ENCODE measurements around the gene VWA7. TPM values are rescaled to one million over a fixed set of nuclear protein-coding genes. Genes with fewer than 3 reads are reported as not detected.

The VWA7 gene
- total RNA-seq, 1 experiment from 2014 or later = 2.5 TPM

DNA sequence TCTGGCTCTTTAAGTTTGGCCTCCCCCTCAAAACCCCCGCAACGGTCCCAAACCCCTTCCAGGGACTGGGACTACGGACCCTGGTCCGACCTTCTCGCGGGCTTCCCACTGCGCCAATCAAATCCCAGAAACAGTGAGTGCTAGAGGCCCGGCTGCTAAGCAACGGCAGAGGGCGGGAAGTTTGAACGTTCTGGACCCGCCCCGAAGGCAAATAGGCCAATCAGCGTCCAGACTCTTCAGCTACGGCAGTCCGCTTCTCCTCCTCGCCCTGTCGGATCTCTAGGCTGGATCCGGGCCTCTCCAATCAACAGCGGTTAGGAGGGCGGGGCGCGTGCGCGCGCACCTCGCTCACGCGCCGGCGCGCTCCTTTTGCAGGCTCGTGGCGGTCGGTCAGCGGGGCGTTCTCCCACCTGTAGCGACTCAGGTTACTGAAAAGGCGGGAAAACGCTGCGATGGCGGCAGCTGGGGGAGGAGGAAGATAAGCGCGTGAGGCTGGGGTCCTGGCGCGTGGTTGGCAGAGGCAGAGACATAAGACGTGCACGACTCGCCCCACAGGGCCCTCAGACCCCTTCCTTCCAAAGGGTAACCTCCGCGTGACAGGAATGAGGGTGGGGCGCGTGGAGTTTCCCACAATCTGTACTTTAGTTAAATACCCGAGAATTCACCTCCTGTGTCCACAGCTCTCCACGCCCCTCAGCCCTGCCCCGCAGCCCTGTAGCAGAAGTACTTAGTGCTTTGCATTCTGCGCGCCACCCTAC is 37.3 kb downstream of the VWA7 start, which contains the start of gene MSH5:
MSH5 (plus strand) TSS at position 367 of the 758 bp plus-strand sequence. CDS start 462 bp downstream, outside the sequence.
- Histone ChIP-seq H2BK120ac (ENCODE audit: low read depth, low read length, poor library complexity, severe bottlenecking) (peak within 1 kb of the TSS; percentile 100), H3K27ac (ENCODE audit: insufficient read length, low read depth, low read length) (peak within 1 kb of the TSS; percentile 56), H2BK5ac (ENCODE audit: insufficient read length, low read length) (peak within 1 kb of the TSS; percentile 92), H4K20me1 (ENCODE audit: control insufficient read depth, insufficient read depth, insufficient read length) (no peaks in the 10 kb centered on the region), H4K8ac (replicated peaks; ENCODE audit: insufficient read length, low read depth, low read length) (no peak within 1 kb of the TSS), H3K23me2 (ENCODE audit: insufficient read length, low read depth, low read length, poor library complexity, severe bottlenecking) (peaks cover 27% of the 10 kb centered on the region), H2AK5ac (ENCODE audit: insufficient read length, low read length) (no peak within 1 kb of the TSS), H3K23ac (ENCODE audit: insufficient read length, low read depth, low read length) (no peak within 1 kb of the TSS), H3T11ph (ENCODE audit: low read length) (peak within 1 kb of the TSS; percentile 90), H3K27me3 (ENCODE audit: insufficient read depth, low read length) (no peaks in the 10 kb centered on the region), H3K4me2 (ENCODE audit: insufficient read depth, insufficient read length, low read length) (peak within 1 kb of the TSS; percentile 77), H2BK12ac (ENCODE audit: insufficient read length, low read depth, low read length) (peak within 1 kb of the TSS; percentile 40), H4K91ac (ENCODE audit: insufficient read length, low read depth, low read length) (peak within 1 kb of the TSS; percentile 95), H3K79me2 (ENCODE audit: insufficient read depth, low read length) (peaks cover 6% of the 10 kb centered on the region; the same call in 1 of the 2 replicates), H2BK15ac (ENCODE audit: low read depth, low read length) (no peak within 1 kb of the TSS), H2AFZ (ENCODE audit: low read length) (no peak within 1 kb of the TSS), H3K9me3 (ENCODE audit: control insufficient read depth, low read depth, low read length) (no peaks in the 10 kb centered on the region), H3K14ac (ENCODE audit: insufficient read depth, low read length) (peak within 1 kb of the TSS; percentile 100), H3K18ac (ENCODE audit: insufficient read length, low read depth, low read length) (peak within 1 kb of the TSS; percentile 100), H4K5ac (ENCODE audit: insufficient read length, low read depth, low read length) (peak within 1 kb of the TSS; percentile 96), H2BK20ac (ENCODE audit: low read depth, low read length, poor library complexity, severe bottlenecking) (no peak within 1 kb of the TSS), H3K79me1 (ENCODE audit: insufficient read depth, low read depth, low read length, poor library complexity, severe bottlenecking) (no peaks in the 10 kb centered on the region), H3K56ac (ENCODE audit: insufficient read length, low read depth, low read length) (no peak within 1 kb of the TSS), H3K4me1 (ENCODE audit: insufficient read depth, low read length) (peaks cover 11% of the 10 kb centered on the region), H3K9ac (ENCODE audit: extremely low read depth, insufficient read length, low read length) (peak within 1 kb of the TSS; percentile 94), H3K4ac (ENCODE audit: low read depth, low read length) (peak within 1 kb of the TSS; percentile 99; the same call in 1 of the 2 replicates)
- TF ChIP-seq, protein P1, sequence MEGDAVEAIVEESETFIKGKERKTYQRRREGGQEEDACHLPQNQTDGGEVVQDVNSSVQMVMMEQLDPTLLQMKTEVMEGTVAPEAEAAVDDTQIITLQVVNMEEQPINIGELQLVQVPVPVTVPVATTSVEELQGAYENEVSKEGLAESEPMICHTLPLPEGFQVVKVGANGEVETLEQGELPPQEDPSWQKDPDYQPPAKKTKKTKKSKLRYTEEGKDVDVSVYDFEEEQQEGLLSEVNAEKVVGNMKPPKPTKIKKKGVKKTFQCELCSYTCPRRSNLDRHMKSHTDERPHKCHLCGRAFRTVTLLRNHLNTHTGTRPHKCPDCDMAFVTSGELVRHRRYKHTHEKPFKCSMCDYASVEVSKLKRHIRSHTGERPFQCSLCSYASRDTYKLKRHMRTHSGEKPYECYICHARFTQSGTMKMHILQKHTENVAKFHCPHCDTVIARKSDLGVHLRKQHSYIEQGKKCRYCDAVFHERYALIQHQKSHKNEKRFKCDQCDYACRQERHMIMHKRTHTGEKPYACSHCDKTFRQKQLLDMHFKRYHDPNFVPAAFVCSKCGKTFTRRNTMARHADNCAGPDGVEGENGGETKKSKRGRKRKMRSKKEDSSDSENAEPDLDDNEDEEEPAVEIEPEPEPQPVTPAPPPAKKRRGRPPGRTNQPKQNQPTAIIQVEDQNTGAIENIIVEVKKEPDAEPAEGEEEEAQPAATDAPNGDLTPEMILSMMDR (conservative IDR thresholded peaks at IDR 0.05) = no peak
- peak within 1 kb of the TSS; percentile 74 to 85 for H3K4me3 Mint-ChIP-seq
- H3K4me1 Mint-ChIP-seq = peaks cover 41 to 55% of the 10 kb centered on the region in 2 experiments
- H3K36me3 Mint-ChIP-seq (ENCODE audit: insufficient read depth in 1 of 3, low read depth in 3 of 3) = peaks cover 14 to 33% (median 14%) of the 10 kb centered on the region in 3 experiments
- peak; percentile 100 for DNase-seq
- peak within 1 kb of the TSS; percentile 91 to 99 (median 99) for H3K27ac Mint-ChIP-seq
- H3K9me3 Mint-ChIP-seq = no peaks in the 10 kb centered on the region
- WGBS (ENCODE audit: extremely low coverage, insufficient read length, low lambda C conversion rate) = no CpG with 5 or more reads among the region's 58 CpGs
- no peaks in the 10 kb centered on the region for H3K27me3 Mint-ChIP-seq (ENCODE audit: low read depth)

All from H9 (cell line).